ENCODE data around the gene MPPED1. TPM values are rescaled to one million over a fixed set of nuclear protein-coding genes. Genes with fewer than 3 reads are reported as not detected.

Gene MPPED1
- total and polyA plus RNA-seq, 2 of the 13 experiments (the other 11 are each of a cell fraction or from before 2014, with no cell fraction given): 0.77 TPM; not detected in 1

DNA sequence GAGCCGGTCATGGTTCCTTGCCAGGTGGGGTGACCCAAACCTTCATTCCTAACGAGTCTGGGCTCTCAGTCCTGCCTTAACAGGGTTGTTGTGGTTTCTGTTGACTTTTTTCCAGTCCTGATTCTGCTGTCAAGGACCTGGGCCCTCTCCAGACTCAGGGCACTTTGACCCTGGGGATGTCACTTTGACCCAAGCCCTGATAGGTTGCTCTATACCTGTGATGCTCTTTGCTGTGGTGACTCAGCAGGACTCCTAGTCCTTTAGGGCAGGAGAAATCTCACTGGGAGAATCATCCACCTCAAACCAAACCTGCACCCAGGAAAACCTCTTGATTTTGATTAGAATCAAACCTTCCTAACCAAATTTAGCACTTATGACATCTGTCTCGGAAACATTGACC is 20.5 kb upstream of the MPPED1 start:
- peaks cover 83% of the 10 kb centered on the region for H3K4me1 ChIP-seq (ENCODE audit: insufficient read depth, low read length)
- H3K36me3 ChIP-seq (replicated peaks in 1 of 2; ENCODE audit: control insufficient read depth in 1 of 2, insufficient read depth in 2 of 2, low read length in 2 of 2): no peaks in the 10 kb centered on the region
- H2AFZ ChIP-seq (ENCODE audit: low read length): no peak overlapping the region
- intact Hi-C loops (cut with micrococcal nuclease; ENCODE audit: unreplicated experiment) (no loop called here), in situ Hi-C loops (cut with HindIII; ENCODE audit: extremely low pct_ligation_motif_present, low pct_unique_long_range_greater_than_20kb) (no loop called here)
- peak; percentile 39 for FAIRE-seq
- peak; percentile 49 for ATAC-seq
- H3K4me3 ChIP-seq (replicated peaks in 1 of 3; ENCODE audit: insufficient read depth in 1 of 3, low read depth in 2 of 3, low read length in 3 of 3): peak overlapping the region in 1 of 3 experiments; percentile 5; a peak in 1 of 6 replicates
- H3K4me2 ChIP-seq (ENCODE audit: low read depth, low read length): peak overlapping the region; percentile 31
- no peak overlapping the region for H3K9ac ChIP-seq (ENCODE audit: insufficient read depth, low read depth, low read length)
- ChIA-PET CTCF (ENCODE audit: low intra/inter-chr PET ratio, low total read pairs) (no interaction called here), POLR2A (no interaction called here)
- no peaks in the 10 kb centered on the region for H3K9me3 ChIP-seq (ENCODE audit: low read length)
- H3K27me3 ChIP-seq (ENCODE audit: control insufficient read depth in 1 of 2, insufficient read depth in 2 of 2, low read length in 2 of 2): peaks cover 0 to 3% of the 10 kb centered on the region in 2 experiments; a peak in 1 of 5 replicates
- peak overlapping the region; percentile 59 for H3K27ac ChIP-seq (ENCODE audit: extremely low read length, insufficient read depth, low read length)
- peak; percentile 57 for DNase-seq (ENCODE audit: low spot score)
- H4K20me1 ChIP-seq (ENCODE audit: insufficient read depth, low read length): no peaks in the 10 kb centered on the region
- 38% methylated on average over 1 of the region's 3 CpGs for WGBS (ENCODE audit: low lambda C conversion rate)
- no peaks in the 10 kb centered on the region for H3K79me2 ChIP-seq (ENCODE audit: insufficient read depth, low read length)
- BruUV-seq (replicated peaks): TSS peak; percentile 46
- TF ChIP-seq CREM (IDR thresholded peaks at IDR 0.05) (peak; percentile 40; the same call in 1 of the 2 replicates), CREM (CRISPR knock-in tag; IDR thresholded peaks at IDR 0.05) (no peak), PPARG (CRISPR knock-in tag; conservative IDR thresholded peaks at IDR 0.05) (no peak), TFAP4 (IDR thresholded peaks at IDR 0.05; ENCODE audit: borderline replicate concordance, low read depth) (no peak), ZNF562 (CRISPR knock-in tag; IDR thresholded peaks at IDR 0.05; ENCODE audit: borderline replicate concordance) (no peak), ZNF547 (CRISPR knock-in tag; IDR thresholded peaks at IDR 0.05) (0 out of 2 replicates have a peak, but pooled peaks have one; percentile 22), E2F5 (CRISPR knock-in tag; conservative IDR thresholded peaks at IDR 0.05) (no peak), KLF6 (CRISPR knock-in tag; IDR thresholded peaks at IDR 0.05) (no peak), NFE2L2 (IDR thresholded peaks at IDR 0.05; ENCODE audit: low read length) (peak; percentile 78), HOXA7 (CRISPR knock-in tag; IDR thresholded peaks at IDR 0.05) (no peak), TBX2 (CRISPR knock-in tag; IDR thresholded peaks at IDR 0.05; ENCODE audit: borderline replicate concordance) (peak; percentile 34; the same call in 1 of the 2 replicates), ZBTB44 (CRISPR knock-in tag; IDR thresholded peaks at IDR 0.05) (no peak), SALL1 (CRISPR knock-in tag; IDR thresholded peaks at IDR 0.05) (peak; percentile 17; the same call in 1 of the 2 replicates), ETV5 (CRISPR knock-in tag; IDR thresholded peaks at IDR 0.05; ENCODE audit: borderline replicate concordance) (no peak)
- TF ChIP-seq, protein P1, sequence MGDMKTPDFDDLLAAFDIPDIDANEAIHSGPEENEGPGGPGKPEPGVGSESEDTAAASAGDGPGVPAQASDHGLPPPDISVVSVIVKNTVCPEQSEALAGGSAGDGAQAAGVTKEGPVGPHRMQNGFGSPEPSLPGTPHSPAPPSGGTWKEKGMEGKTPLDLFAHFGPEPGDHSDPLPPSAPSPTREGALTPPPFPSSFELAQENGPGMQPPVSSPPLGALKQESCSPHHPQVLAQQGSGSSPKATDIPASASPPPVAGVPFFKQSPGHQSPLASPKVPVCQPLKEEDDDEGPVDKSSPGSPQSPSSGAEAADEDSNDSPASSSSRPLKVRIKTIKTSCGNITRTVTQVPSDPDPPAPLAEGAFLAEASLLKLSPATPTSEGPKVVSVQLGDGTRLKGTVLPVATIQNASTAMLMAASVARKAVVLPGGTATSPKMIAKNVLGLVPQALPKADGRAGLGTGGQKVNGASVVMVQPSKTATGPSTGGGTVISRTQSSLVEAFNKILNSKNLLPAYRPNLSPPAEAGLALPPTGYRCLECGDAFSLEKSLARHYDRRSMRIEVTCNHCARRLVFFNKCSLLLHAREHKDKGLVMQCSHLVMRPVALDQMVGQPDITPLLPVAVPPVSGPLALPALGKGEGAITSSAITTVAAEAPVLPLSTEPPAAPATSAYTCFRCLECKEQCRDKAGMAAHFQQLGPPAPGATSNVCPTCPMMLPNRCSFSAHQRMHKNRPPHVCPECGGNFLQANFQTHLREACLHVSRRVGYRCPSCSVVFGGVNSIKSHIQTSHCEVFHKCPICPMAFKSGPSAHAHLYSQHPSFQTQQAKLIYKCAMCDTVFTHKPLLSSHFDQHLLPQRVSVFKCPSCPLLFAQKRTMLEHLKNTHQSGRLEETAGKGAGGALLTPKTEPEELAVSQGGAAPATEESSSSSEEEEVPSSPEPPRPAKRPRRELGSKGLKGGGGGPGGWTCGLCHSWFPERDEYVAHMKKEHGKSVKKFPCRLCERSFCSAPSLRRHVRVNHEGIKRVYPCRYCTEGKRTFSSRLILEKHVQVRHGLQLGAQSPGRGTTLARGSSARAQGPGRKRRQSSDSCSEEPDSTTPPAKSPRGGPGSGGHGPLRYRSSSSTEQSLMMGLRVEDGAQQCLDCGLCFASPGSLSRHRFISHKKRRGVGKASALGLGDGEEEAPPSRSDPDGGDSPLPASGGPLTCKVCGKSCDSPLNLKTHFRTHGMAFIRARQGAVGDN (CRISPR knock-in tag; IDR thresholded peaks at IDR 0.05): peak; percentile 20; the same call in 1 of the 2 replicates
